ENCODE measurements around the gene MGAT5B.

GRCh38 chr17:76934561-76935320 is 66.5 kb downstream of the MGAT5B start:
- TF ChIP-seq POLR2AphosphoS5 (IDR thresholded peaks at IDR 0.05) (no peak), POLR2A (IDR thresholded peaks at IDR 0.05) (no peak)
